Measurements from ENCODE around the gene ABI3BP.

The ABI3BP gene

DNA sequence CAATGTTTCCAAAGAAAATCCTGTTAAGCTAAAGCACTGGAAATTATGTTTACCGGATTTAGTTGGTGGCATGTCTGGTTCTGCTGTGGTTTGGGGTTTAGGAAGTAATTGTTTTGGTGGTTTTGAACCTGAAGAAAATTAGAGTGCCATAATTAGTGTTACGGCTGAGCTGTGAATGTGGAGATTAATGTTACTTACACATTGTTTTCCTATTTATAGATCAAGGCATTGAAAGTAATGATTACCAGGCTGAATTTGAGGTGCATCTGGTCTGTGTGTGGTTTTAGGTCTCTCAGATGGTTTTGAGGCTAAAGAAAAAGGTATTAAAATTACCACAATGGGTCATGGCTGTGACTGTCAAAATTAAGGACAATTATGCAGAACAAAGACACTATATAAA lies 155.1 kb downstream of the ABI3BP start:
- no peak overlapping the region for H3K4me2 ChIP-seq (ENCODE audit: low read depth, low read length, poor library complexity, severe bottlenecking)
- H3K9me2 ChIP-seq (replicated peaks; ENCODE audit: low read depth, low read length): no peaks in the 10 kb centered on the region

DNA sequence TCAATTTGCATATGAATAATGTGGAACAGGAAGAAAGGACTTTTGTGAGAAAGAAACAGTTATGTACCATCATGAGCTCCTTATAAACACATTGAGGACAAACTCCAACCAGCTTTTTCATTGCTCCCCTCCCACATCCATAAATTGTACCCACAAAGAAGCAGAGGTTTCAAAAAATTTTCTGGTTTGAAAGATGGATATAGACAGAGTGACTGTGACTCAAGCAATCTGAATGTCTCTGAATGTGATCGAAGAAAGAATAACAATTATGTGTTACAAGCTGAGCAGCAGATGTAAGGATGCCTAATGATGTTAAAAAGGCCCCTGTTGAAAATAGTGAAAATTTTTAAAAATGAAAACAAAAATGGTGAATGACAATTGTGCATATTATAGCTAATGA lies 156.6 kb downstream of the ABI3BP start:
- H2AFZ ChIP-seq (ENCODE audit: low read length): no peak overlapping the region
- no peak for TF ChIP-seq CTCF (conservative IDR thresholded peaks at IDR 0.05; ENCODE audit: low read length)
- TF ChIP-seq EZH2phosphoT487 (IDR thresholded peaks at IDR 0.05; ENCODE audit: borderline replicate concordance): no peak
- H3K9ac ChIP-seq (ENCODE audit: low read depth, low read length, poor library complexity, severe bottlenecking): no peak overlapping the region
- H3K79me2 ChIP-seq (ENCODE audit: insufficient read depth, low read length): no peaks in the 10 kb centered on the region
- no peaks in the 10 kb centered on the region for H3K9me2 ChIP-seq (replicated peaks; ENCODE audit: low read depth, low read length)
- no peaks in the 10 kb centered on the region for H3K9me3 ChIP-seq (ENCODE audit: insufficient read depth, low read depth, low read length)
- H3K36me3 ChIP-seq (ENCODE audit: insufficient read depth, low read length): no peaks in the 10 kb centered on the region
- no peak overlapping the region for H3K4me2 ChIP-seq (ENCODE audit: low read depth, low read length, poor library complexity, severe bottlenecking)
- no peaks in the 10 kb centered on the region for H4K20me1 ChIP-seq (ENCODE audit: insufficient read depth, low read length, poor library complexity, severe bottlenecking)
- H3K4me1 ChIP-seq (ENCODE audit: insufficient read depth, low read length, poor library complexity, severe bottlenecking): no peaks in the 10 kb centered on the region
- H3F3A ChIP-seq (ENCODE audit: low read depth): no peaks in the 10 kb centered on the region
- H3K4me3 ChIP-seq (ENCODE audit: low read length, poor library complexity, severe bottlenecking): no peak overlapping the region
- peaks cover 61% of the 10 kb centered on the region for H3K27me3 ChIP-seq (ENCODE audit: insufficient read depth, low read length, poor library complexity, severe bottlenecking)

More for the DNA sequence above, 155.1 kb downstream of the ABI3BP start:
- TF ChIP-seq CTCF (conservative IDR thresholded peaks at IDR 0.05; ENCODE audit: low read length) (no peak), EZH2phosphoT487 (IDR thresholded peaks at IDR 0.05; ENCODE audit: borderline replicate concordance) (no peak)
- Histone ChIP-seq H3K27me3 (ENCODE audit: insufficient read depth, low read length, poor library complexity, severe bottlenecking) (peaks cover 64% of the 10 kb centered on the region), H3K4me1 (ENCODE audit: insufficient read depth, low read length, poor library complexity, severe bottlenecking) (no peaks in the 10 kb centered on the region), H3K9me3 (ENCODE audit: insufficient read depth, low read depth, low read length) (no peaks in the 10 kb centered on the region), H3K36me3 (ENCODE audit: insufficient read depth, low read length) (no peaks in the 10 kb centered on the region), H3K4me3 (ENCODE audit: low read length, poor library complexity, severe bottlenecking) (no peak overlapping the region), H3F3A (ENCODE audit: low read depth) (no peaks in the 10 kb centered on the region), H4K20me1 (ENCODE audit: insufficient read depth, low read length, poor library complexity, severe bottlenecking) (no peaks in the 10 kb centered on the region), H2AFZ (ENCODE audit: low read length) (no peak overlapping the region), H3K79me2 (ENCODE audit: insufficient read depth, low read length) (no peaks in the 10 kb centered on the region), H3K9ac (ENCODE audit: low read depth, low read length, poor library complexity, severe bottlenecking) (no peak overlapping the region)

GRCh38 chr3:100834332-100834731 lies 158.9 kb downstream of the ABI3BP start:
- Histone ChIP-seq H3K4me2 (ENCODE audit: low read depth, low read length, poor library complexity, severe bottlenecking) (no peak overlapping the region), H3K9ac (ENCODE audit: low read depth, low read length, poor library complexity, severe bottlenecking) (no peak overlapping the region), H3K79me2 (ENCODE audit: insufficient read depth, low read length) (no peaks in the 10 kb centered on the region), H3K4me1 (ENCODE audit: insufficient read depth, low read length, poor library complexity, severe bottlenecking) (no peaks in the 10 kb centered on the region), H3K4me3 (ENCODE audit: low read length, poor library complexity, severe bottlenecking) (no peak overlapping the region), H3K9me2 (replicated peaks; ENCODE audit: low read depth, low read length) (no peaks in the 10 kb centered on the region), H3K9me3 (ENCODE audit: insufficient read depth, low read depth, low read length) (no peaks in the 10 kb centered on the region), H3F3A (ENCODE audit: low read depth) (no peaks in the 10 kb centered on the region), H3K36me3 (ENCODE audit: insufficient read depth, low read length) (no peaks in the 10 kb centered on the region), H2AFZ (ENCODE audit: low read length) (no peak overlapping the region), H3K27me3 (ENCODE audit: insufficient read depth, low read length, poor library complexity, severe bottlenecking) (peaks cover 62% of the 10 kb centered on the region), H4K20me1 (ENCODE audit: insufficient read depth, low read length, poor library complexity, severe bottlenecking) (no peaks in the 10 kb centered on the region)
- no peak for TF ChIP-seq CTCF (conservative IDR thresholded peaks at IDR 0.05; ENCODE audit: low read length)
- no peak for TF ChIP-seq EZH2phosphoT487 (IDR thresholded peaks at IDR 0.05; ENCODE audit: borderline replicate concordance)

Measured in Loucy (cell line).